Esophagus muscularis mucosa (tissue), 4 donors: ENCODE measurements around the gene ARHGEF12. TPM values are rescaled to one million over a fixed set of nuclear protein-coding genes. Genes with fewer than 3 reads are reported as not detected.

ENCODE experiments used
- DNase-seq: peaks from one replicate; pipeline ENCODE4 v3.0.0-alpha.2; 2017; ENCODE audit errors: extremely low spot score
- H3K27ac ChIP-seq, 4 donors: fragments of 200-600 bp; sonication (generic); replicated peaks in 1 of 4; 1 replicate in 3 of 4; 2 replicates in 1 of 4; pipeline ENCODE4 v1.5.1; 2016 to 2019; ENCODE audit warnings: mild to moderate bottlenecking in 1 of 4
- H3K27me3 ChIP-seq, 4 donors: fragments of 200-600 bp; sonication (generic); one replicate each; pipeline versions ENCODE4 v1.5.1 to v1.6.0; 2016 to 2019
- H3K36me3 ChIP-seq, 4 donors: fragments of 200-600 bp; sonication (generic); one replicate each; pipeline ENCODE4 v1.5.1; 2016 to 2019
- H3K4me1 ChIP-seq, 4 donors: fragments of 200-600 bp; sonication (generic); one replicate each; pipeline ENCODE4 v1.5.1; 2016 to 2019
- H3K4me3 ChIP-seq, 4 donors: fragments of 200-600 bp; sonication (generic); 1 replicate in 2 of 4; 2 replicates in 2 of 4; pipeline ENCODE4 v1.5.1; 2016 to 2019; ENCODE audit warnings: mild to moderate bottlenecking in 4 of 4, moderate library complexity in 1 of 4
- H3K9me3 ChIP-seq, 4 donors: fragments of 200-600 bp; sonication (generic); 1 replicate in 3 of 4; 2 replicates in 1 of 4; pipeline ENCODE4 v1.5.1; 2016 to 2019
- EP300 ChIP-seq: sonication (generic); formaldehyde crosslinking; IDR thresholded peaks from one replicate; pipeline ENCODE4 v1.6.1; 2017; ENCODE audit warnings: antibody characterized with exemption
- POLR2A ChIP-seq: fragments of 450-650 bp; IDR thresholded peaks from one replicate; pipeline ENCODE4 v1.6.1; 2017; ENCODE audit warnings: antibody characterized with exemption, moderate library complexity, mild to moderate bottlenecking, low read depth
- POLR2AphosphoS5 ChIP-seq, 2 donors: sonication (generic); formaldehyde crosslinking; IDR thresholded peaks; one replicate each; pipeline ENCODE4 v1.6.1; 2017; ENCODE audit warnings: antibody characterized with exemption in 2 of 2
- WGBS: methylation state at CpG from one replicate; pipeline ENCODE4 v1.1.5; 2018; 5-methylcytosine and 5-hydroxymethylcytosine counted together
- intact Hi-C: fragments of 100-400 bp; cut with DNase I; formaldehyde crosslinking; loops from one replicate; pipeline ENCODE4 v1.15.1; 2023
- total RNA-seq, 4 donors: library from RNA; depleted of rRNA; stranded (reverse); fragments of >200 nt; gene quantifications; one replicate each; pipeline versions ENCODE4 v1.1.0 to v1.2.1, GENCODE V29; 2016
- TF ChIP-seq, protein P1 (sequence below), 3 experiments: fragments of 200-600 bp in 2 of 3; fragments of 450-650 bp in 1 of 3; sonication (generic) in 2 of 3; IDR thresholded peaks; one replicate each; pipeline ENCODE4 v1.5.1; 2017 to 2019; ENCODE audit warnings: antibody characterized with exemption in 3 of 3, mild to moderate bottlenecking in 2 of 3, moderate library complexity in 1 of 3

ARHGEF12 gene
- total RNA-seq, 4 donors from 2014 or later, result 89.1 to 118 (median 106) TPM

- TF ChIP-seq, protein P1, sequence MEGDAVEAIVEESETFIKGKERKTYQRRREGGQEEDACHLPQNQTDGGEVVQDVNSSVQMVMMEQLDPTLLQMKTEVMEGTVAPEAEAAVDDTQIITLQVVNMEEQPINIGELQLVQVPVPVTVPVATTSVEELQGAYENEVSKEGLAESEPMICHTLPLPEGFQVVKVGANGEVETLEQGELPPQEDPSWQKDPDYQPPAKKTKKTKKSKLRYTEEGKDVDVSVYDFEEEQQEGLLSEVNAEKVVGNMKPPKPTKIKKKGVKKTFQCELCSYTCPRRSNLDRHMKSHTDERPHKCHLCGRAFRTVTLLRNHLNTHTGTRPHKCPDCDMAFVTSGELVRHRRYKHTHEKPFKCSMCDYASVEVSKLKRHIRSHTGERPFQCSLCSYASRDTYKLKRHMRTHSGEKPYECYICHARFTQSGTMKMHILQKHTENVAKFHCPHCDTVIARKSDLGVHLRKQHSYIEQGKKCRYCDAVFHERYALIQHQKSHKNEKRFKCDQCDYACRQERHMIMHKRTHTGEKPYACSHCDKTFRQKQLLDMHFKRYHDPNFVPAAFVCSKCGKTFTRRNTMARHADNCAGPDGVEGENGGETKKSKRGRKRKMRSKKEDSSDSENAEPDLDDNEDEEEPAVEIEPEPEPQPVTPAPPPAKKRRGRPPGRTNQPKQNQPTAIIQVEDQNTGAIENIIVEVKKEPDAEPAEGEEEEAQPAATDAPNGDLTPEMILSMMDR (IDR thresholded peaks at IDR 0.05), result no peak
- TF ChIP-seq EP300, result no peak
- no peak for TF ChIP-seq POLR2AphosphoS5 (IDR thresholded peaks at IDR 0.05)
- no peak for TF ChIP-seq POLR2A
Measured at GRCh38 chr11:120342226-120342625, 6.0 kb downstream of the ARHGEF12 start.

DNA sequence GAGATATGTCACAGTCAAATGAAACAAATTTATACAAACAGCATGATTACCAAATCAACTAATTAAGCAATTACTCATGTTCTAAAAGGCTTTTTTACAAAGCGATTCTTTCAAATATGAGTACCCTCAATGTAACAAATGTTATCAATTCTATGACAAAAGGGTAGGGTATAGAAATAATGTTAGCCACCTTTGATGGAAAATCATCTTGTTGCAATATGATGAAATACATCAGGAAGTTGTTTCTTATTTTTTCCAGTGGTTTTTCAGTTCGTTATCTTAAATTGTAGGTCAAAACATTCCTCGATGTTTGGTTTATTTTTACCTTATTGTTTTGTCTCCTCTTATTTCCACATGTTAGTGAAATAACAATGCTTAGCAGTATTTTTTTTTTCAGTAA lies 6.5 kb downstream of the ARHGEF12 start:
- H3K27ac ChIP-seq, result no peak overlapping the region
- H3K9me3 ChIP-seq, result no peaks in the 10 kb centered on the region
- no peak for TF ChIP-seq POLR2AphosphoS5 (IDR thresholded peaks at IDR 0.05)
- TF ChIP-seq EP300, result no peak
- TF ChIP-seq, protein P1 (IDR thresholded peaks at IDR 0.05), result no peak
- no peaks in the 10 kb centered on the region for H3K36me3 ChIP-seq
- 78% methylated on average over 3 of the region's 3 CpGs for WGBS
- no peak for DNase-seq
- no peak overlapping the region for H3K4me3 ChIP-seq
- H3K4me1 ChIP-seq, result peaks cover 78 to 92% (median 89%) of the 10 kb centered on the region in 4 donors
- no peaks in the 10 kb centered on the region for H3K27me3 ChIP-seq
- intact Hi-C loops, result loop anchor here (10.0 kb wide), 1 partner anchor 52 kb away; no protein-coding TSS in a partner anchor

More at GRCh38 chr11:120342226-120342625, 6.0 kb downstream of the ARHGEF12 start:
- no peaks in the 10 kb centered on the region for H3K27me3 ChIP-seq
- H3K9me3 ChIP-seq, result no peaks in the 10 kb centered on the region
- no peak overlapping the region for H3K27ac ChIP-seq
- intact Hi-C loops, result loop anchor here (10.0 kb wide), 1 partner anchor 53 kb away; no protein-coding TSS in a partner anchor
- WGBS, result 65% methylated on average over 3 of the region's 3 CpGs
- no peak overlapping the region for H3K4me3 ChIP-seq
- peaks cover 74 to 88% (median 85%) of the 10 kb centered on the region in 4 donors for H3K4me1 ChIP-seq
- no peak for DNase-seq
- H3K36me3 ChIP-seq, result no peaks in the 10 kb centered on the region

DNA sequence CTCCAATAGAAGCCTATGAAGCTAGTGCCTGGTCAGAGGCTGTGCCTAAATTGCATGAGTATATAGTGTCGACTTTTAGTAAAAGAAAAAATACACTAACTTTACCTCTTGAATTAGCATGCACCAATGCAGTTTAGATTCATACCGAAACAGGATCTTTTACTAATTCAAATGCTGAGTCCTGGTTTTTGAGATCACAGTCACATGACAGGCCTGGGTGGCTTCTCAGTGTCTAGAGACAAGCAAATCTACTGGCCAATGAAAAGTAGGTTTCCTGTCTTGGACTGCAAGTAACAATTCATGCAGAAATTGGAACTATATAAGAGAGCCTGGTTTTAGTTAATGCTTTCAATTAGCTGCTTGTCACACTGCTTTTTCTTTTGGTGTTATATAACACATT lies 7.2 kb downstream of the ARHGEF12 start:
- no peak for DNase-seq
- no peak for TF ChIP-seq EP300
- no peak for TF ChIP-seq POLR2A
- TF ChIP-seq, protein P1 (IDR thresholded peaks at IDR 0.05), result no peak
- no peak for TF ChIP-seq POLR2AphosphoS5 (IDR thresholded peaks at IDR 0.05)
- intact Hi-C loops, result loop anchor here (10.0 kb wide), 1 partner anchor 51 kb away; no protein-coding TSS in a partner anchor
- Histone ChIP-seq H3K27ac (no peak overlapping the region), H3K4me1 (peaks cover 86 to 96% (median 93%) of the 10 kb centered on the region in 4 donors), H3K9me3 (no peaks in the 10 kb centered on the region), H3K4me3 (no peak overlapping the region), H3K36me3 (no peaks in the 10 kb centered on the region), H3K27me3 (no peaks in the 10 kb centered on the region)
- WGBS, result 81% methylated on average over 2 of the region's 2 CpGs

DNA sequence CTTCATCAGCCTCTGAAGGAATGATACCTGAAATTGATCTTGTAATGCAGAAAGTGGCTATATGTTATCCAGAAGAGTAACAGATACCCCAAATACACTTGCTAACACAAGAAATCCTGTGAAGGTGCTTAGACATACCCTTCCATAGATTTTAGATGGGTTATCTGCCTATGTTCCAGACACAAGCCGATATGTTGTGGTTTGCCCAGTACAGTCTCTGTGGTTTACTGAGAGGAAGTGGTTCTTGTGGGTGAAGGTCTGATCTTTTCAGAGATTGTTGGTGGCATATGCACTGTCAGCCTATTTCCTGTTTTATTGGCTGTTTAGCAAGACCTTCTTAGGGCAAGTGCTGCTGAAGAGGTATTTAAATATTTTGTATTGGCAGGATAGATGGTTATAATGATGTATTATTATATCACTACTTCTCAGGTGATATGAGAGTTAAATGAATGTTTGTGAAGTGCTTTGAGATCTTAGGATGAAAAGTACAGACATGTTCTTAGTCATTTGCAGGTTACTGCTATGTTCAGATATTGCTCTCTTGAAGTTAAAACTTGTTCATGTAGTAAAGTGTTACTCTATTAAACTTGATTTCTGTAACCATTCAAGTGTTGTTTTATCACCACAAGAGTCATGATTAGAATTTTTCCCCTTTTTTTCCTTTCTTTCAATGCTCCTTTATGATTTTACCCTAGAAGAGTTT lies 8.2 kb downstream of the ARHGEF12 start:
- intact Hi-C loops, result loop anchor here (10.0 kb wide), 1 partner anchor 50 kb away; no protein-coding TSS in a partner anchor
- no peak overlapping the region for H3K4me3 ChIP-seq
- no peaks in the 10 kb centered on the region for H3K36me3 ChIP-seq
- no peaks in the 10 kb centered on the region for H3K27me3 ChIP-seq
- peaks cover 89 to 96% (median 93%) of the 10 kb centered on the region in 4 donors for H3K4me1 ChIP-seq
- no peaks in the 10 kb centered on the region for H3K9me3 ChIP-seq
- no peak for DNase-seq
- TF ChIP-seq, protein P1 (IDR thresholded peaks at IDR 0.05), result no peak
- 69% methylated on average over 1 of the region's 1 CpG for WGBS
- no peak overlapping the region for H3K27ac ChIP-seq
